ENCODE results near the gene SERPINI1. TPM values are rescaled to one million over a fixed set of nuclear protein-coding genes. Genes with fewer than 3 reads are reported as not detected.

The SERPINI1 gene
- total RNA-seq, 1 experiment from 2014 or later: 6.0 TPM

DNA sequence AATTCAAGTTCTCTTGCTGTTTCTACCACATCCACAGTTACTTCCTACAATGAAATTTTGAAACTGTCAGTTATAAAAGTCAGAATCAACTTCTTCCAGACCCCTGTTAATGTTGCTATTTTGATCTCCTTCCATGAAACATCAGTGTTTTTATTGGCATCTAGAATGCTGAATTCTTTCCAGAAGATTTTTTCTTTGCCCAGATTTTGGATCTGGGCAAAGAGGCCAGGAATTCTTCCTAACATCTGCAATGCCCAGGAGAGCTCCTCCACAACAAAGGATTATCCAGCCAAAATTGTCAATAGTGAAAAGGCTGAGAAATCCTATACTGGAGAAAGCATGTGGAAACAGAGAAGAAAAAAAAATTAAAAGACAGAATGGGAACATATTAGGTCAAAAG is 75.5 kb downstream of the SERPINI1 start:
- Histone ChIP-seq H2BK12ac (ENCODE audit: insufficient read length, low read depth, low read length) (no peak overlapping the region), H3K23me2 (ENCODE audit: insufficient read length, low read depth, low read length, poor library complexity, severe bottlenecking) (no peaks in the 10 kb centered on the region), H3K79me2 (ENCODE audit: insufficient read depth, low read length) (no peaks in the 10 kb centered on the region), H3K56ac (ENCODE audit: insufficient read length, low read depth, low read length) (no peak overlapping the region), H2AK5ac (ENCODE audit: insufficient read length, low read length) (no peak overlapping the region), H4K5ac (ENCODE audit: insufficient read length, low read depth, low read length) (no peak overlapping the region), H3K4me1 (ENCODE audit: insufficient read depth, low read length) (no peaks in the 10 kb centered on the region), H3K9ac (ENCODE audit: extremely low read depth, insufficient read length, low read length) (no peak overlapping the region), H3K27me3 (ENCODE audit: insufficient read depth, low read length) (no peaks in the 10 kb centered on the region), H2BK120ac (ENCODE audit: low read depth, low read length, poor library complexity, severe bottlenecking) (no peak overlapping the region), H3K9me3 (ENCODE audit: control insufficient read depth, low read depth, low read length) (no peaks in the 10 kb centered on the region), H3K14ac (ENCODE audit: insufficient read depth, low read length) (no peak overlapping the region), H3K18ac (ENCODE audit: insufficient read length, low read depth, low read length) (no peak overlapping the region), H3K27ac (ENCODE audit: insufficient read length, low read depth, low read length) (no peak overlapping the region), H4K91ac (ENCODE audit: insufficient read length, low read depth, low read length) (no peak overlapping the region), H4K20me1 (ENCODE audit: control insufficient read depth, insufficient read depth, insufficient read length) (no peaks in the 10 kb centered on the region), H3K23ac (ENCODE audit: insufficient read length, low read depth, low read length) (no peak overlapping the region), H4K8ac (replicated peaks; ENCODE audit: insufficient read length, low read depth, low read length) (no peak overlapping the region), H3T11ph (ENCODE audit: low read length) (no peak overlapping the region), H3K4me2 (ENCODE audit: insufficient read depth, insufficient read length, low read length) (no peak overlapping the region), H2BK5ac (ENCODE audit: insufficient read length, low read length) (no peak overlapping the region), H2BK20ac (ENCODE audit: low read depth, low read length, poor library complexity, severe bottlenecking) (no peak overlapping the region), H2BK15ac (ENCODE audit: low read depth, low read length) (no peak overlapping the region), H3K4ac (ENCODE audit: low read depth, low read length) (no peak overlapping the region), H3K79me1 (ENCODE audit: insufficient read depth, low read depth, low read length, poor library complexity, severe bottlenecking) (no peaks in the 10 kb centered on the region), H2AFZ (ENCODE audit: low read length) (no peak overlapping the region)
- no peak for TF ChIP-seq CTCF (conservative IDR thresholded peaks at IDR 0.05)
- no peak for DNase-seq
- no peaks in the 10 kb centered on the region for H3K36me3 Mint-ChIP-seq (ENCODE audit: insufficient read depth in 1 of 3, low read depth in 3 of 3)
- no peaks in the 10 kb centered on the region for H3K9me3 Mint-ChIP-seq
- H3K4me1 Mint-ChIP-seq: no peaks in the 10 kb centered on the region
- no peak overlapping the region for H3K27ac Mint-ChIP-seq
- H3K27me3 Mint-ChIP-seq (ENCODE audit: low read depth): no peaks in the 10 kb centered on the region
- H3K4me3 Mint-ChIP-seq: no peak overlapping the region

All from H9 (cell line).